Caco-2 (cell line): ENCODE results near the gene MLC1. TPM values are rescaled to one million over a fixed set of nuclear protein-coding genes. Genes with fewer than 3 reads are reported as not detected.

Experiments used
- BruUV-seq: library from RNA; stranded (reverse); fragments of 400-500 nt; replicated peaks from 2 replicates; lab custom pipeline; 2021; lab: Mats Ljungman, UMichigan
- CTCF ChIA-PET: fragments of 300-600 bp; sonication (Branson Sonifier 250); formaldehyde crosslinking; loops from one replicate; lab custom pipeline; 2022; ENCODE audit warnings: antibody characterized with exemption; lab: Charles Lee
- POLR2A ChIA-PET: fragments of 300-600 bp; sonication (Branson Sonifier 250); formaldehyde crosslinking; loops from one replicate; lab custom pipeline; 2022; ENCODE audit warnings: antibody characterized with exemption; lab: Charles Lee
- DNase-seq, 2 experiments: peaks; one replicate each; pipeline versions ENCODE4 v3.0.0 to v3.0.0-alpha.2; 2020 to 2022
- H3K27me3 ChIP-seq: replicated peaks from 2 replicates; pipeline ENCODE4 v1.6.0; 2011; ENCODE audit warnings: low read length; ENCODE audit not compliant: control insufficient read depth, insufficient read depth
- H3K36me3 ChIP-seq: 2 replicates; pipeline ENCODE4 v1.5.1; 2011; ENCODE audit warnings: low read length; ENCODE audit not compliant: control insufficient read depth, insufficient read depth
- H3K4me1 ChIP-seq: fragments of 250-450 bp; sonication (Bioruptor Pico); 2 replicates; pipeline ENCODE4 v1.5.1; 2020; ENCODE audit warnings: mild to moderate bottlenecking
- H3K4me3 ChIP-seq: 2 replicates; pipeline ENCODE4 v1.5.1; 2011; ENCODE audit warnings: low read depth, mild to moderate bottlenecking, control low read depth, low read length
- H3K9me3 ChIP-seq: fragments of 250-450 bp; sonication (Bioruptor Pico); 2 replicates; pipeline ENCODE4 v1.5.1; 2020; ENCODE audit warnings: mild to moderate bottlenecking, moderate library complexity
- H3K27ac Mint-ChIP-seq: one replicate; pipeline ENCODE4 v1.8.0; 2022; ENCODE audit warnings: mixed read lengths; ENCODE audit not compliant: unreplicated experiment
- H3K27me3 Mint-ChIP-seq: one replicate; pipeline ENCODE4 v1.8.0; 2022; ENCODE audit warnings: mixed read lengths; ENCODE audit not compliant: insufficient read depth, unreplicated experiment
- H3K36me3 Mint-ChIP-seq: one replicate; pipeline ENCODE4 v1.8.0; 2022; ENCODE audit warnings: mild to moderate bottlenecking, mixed read lengths; ENCODE audit not compliant: insufficient read depth, unreplicated experiment
- H3K4me1 Mint-ChIP-seq: one replicate; pipeline ENCODE4 v1.8.0; 2022; ENCODE audit warnings: low read depth, mixed read lengths; ENCODE audit not compliant: unreplicated experiment
- H3K4me3 Mint-ChIP-seq: one replicate; pipeline ENCODE4 v1.8.0; 2022; ENCODE audit warnings: mild to moderate bottlenecking, moderate library complexity, mixed read lengths; ENCODE audit not compliant: unreplicated experiment
- H3K9me3 Mint-ChIP-seq: one replicate; pipeline ENCODE4 v1.8.0; 2022; ENCODE audit warnings: mixed read lengths; ENCODE audit not compliant: unreplicated experiment
- CTCF ChIP-seq, 2 experiments: fragments of 200-600 bp in 1 of 2; IDR thresholded peaks; 1 replicate in 1 of 2; 2 replicates in 1 of 2; pipeline versions ENCODE4 v1.5.1 to v1.8.0; 2011 to 2022; ENCODE audit warnings: antibody characterized with exemption in 1 of 2, control low read depth in 1 of 2, inconsistent platforms in 1 of 2, low read depth in 1 of 2, low read length in 1 of 2, mild to moderate bottlenecking in 1 of 2, moderate library complexity in 1 of 2; ENCODE audit not compliant: insufficient read depth in 1 of 2, severe bottlenecking in 1 of 2, unreplicated experiment in 1 of 2
- intact Hi-C: fragments of 100-400 bp; cut with micrococcal nuclease; formaldehyde crosslinking; loops from one replicate; pipeline ENCODE4 v1.10.0; 2022; ENCODE audit not compliant: unreplicated experiment
- total RNA-seq: library from RNA; stranded (reverse); gene quantifications from 2 replicates; pipeline ENCODE4 v1.2.3, GENCODE V29; 2022

Gene MLC1
- total RNA-seq, 1 experiment from 2014 or later: 0.14 TPM

GRCh38 chr22:50090412-50090714 is 5.1 kb upstream of the MLC1 start:
- CTCF ChIA-PET: no interaction called here
- no peak overlapping the region for H3K27ac Mint-ChIP-seq
- no peak for TF ChIP-seq CTCF (IDR thresholded peaks at IDR 0.05; ENCODE audit: insufficient read depth in 1 of 2, low read depth in 1 of 2, low read length in 1 of 2, severe bottlenecking in 1 of 2, unreplicated experiment in 1 of 2)

GRCh38 chr22:50089682-50090411 is 4.6 kb upstream of the MLC1 start, which contains the start of gene MOV10L1:
TSS of gene MOV10L1 (plus strand) at chr22:50090006. CDS start at chr22:50090089, 83 bp downstream.
- no peak for TF ChIP-seq CTCF (IDR thresholded peaks at IDR 0.05; ENCODE audit: insufficient read depth in 1 of 2, low read depth in 1 of 2, low read length in 1 of 2, severe bottlenecking in 1 of 2, unreplicated experiment in 1 of 2)
- Histone ChIP-seq H3K9me3 (no peaks in the 10 kb centered on the region; the same call in 1 of the 2 replicates), H3K4me1 (peaks cover 4% of the 10 kb centered on the region; the same call in 1 of the 2 replicates), H3K27me3 (no peaks in the 10 kb centered on the region), H3K4me3 (no peak within 1 kb of the TSS), H3K36me3 (no peaks in the 10 kb centered on the region)
- Mint-ChIP-seq H3K27me3 (no peaks in the 10 kb centered on the region), H3K27ac (no peak within 1 kb of the TSS), H3K9me3 (peaks cover 23% of the 10 kb centered on the region), H3K4me1 (peaks cover 9% of the 10 kb centered on the region), H3K4me3 (no peak within 1 kb of the TSS), H3K36me3 (peaks cover 4% of the 10 kb centered on the region)
- intact Hi-C loops: no loop called here
- ChIA-PET CTCF (no interaction called here), POLR2A (no interaction called here)
- no TSS peak for BruUV-seq
- DNase-seq: no peak

More at GRCh38 chr22:50090412-50090714, 5.1 kb upstream of the MLC1 start:
- no peaks in the 10 kb centered on the region; the same call in 1 of the 2 replicates for H3K9me3 ChIP-seq
- H3K27me3 Mint-ChIP-seq: peaks cover 4% of the 10 kb centered on the region
- H3K27me3 ChIP-seq: no peaks in the 10 kb centered on the region
- H3K4me3 ChIP-seq: no peak overlapping the region
- H3K36me3 ChIP-seq: no peaks in the 10 kb centered on the region
- H3K4me1 Mint-ChIP-seq: peaks cover 9% of the 10 kb centered on the region
- DNase-seq: no peak
- BruUV-seq: no TSS peak
- intact Hi-C loops: no loop called here
- peaks cover 4% of the 10 kb centered on the region; the same call in 1 of the 2 replicates for H3K4me1 ChIP-seq
- peaks cover 4% of the 10 kb centered on the region for H3K36me3 Mint-ChIP-seq
- H3K4me3 Mint-ChIP-seq: no peak overlapping the region
- POLR2A ChIA-PET: no interaction called here
- H3K9me3 Mint-ChIP-seq: peaks cover 23% of the 10 kb centered on the region

- no peak for TF ChIP-seq CTCF (IDR thresholded peaks at IDR 0.05; ENCODE audit: insufficient read depth in 1 of 2, low read depth in 1 of 2, low read length in 1 of 2, severe bottlenecking in 1 of 2, unreplicated experiment in 1 of 2)
- Histone ChIP-seq H3K9me3 (no peaks in the 10 kb centered on the region; the same call in 1 of the 2 replicates), H3K4me1 (peaks cover 4% of the 10 kb centered on the region; the same call in 1 of the 2 replicates), H3K4me3 (no peak overlapping the region), H3K36me3 (no peaks in the 10 kb centered on the region), H3K27me3 (no peaks in the 10 kb centered on the region)
- no peaks in the 10 kb centered on the region for H3K27me3 Mint-ChIP-seq
- CTCF ChIA-PET: no interaction called here
- POLR2A ChIA-PET: no interaction called here
- no peak overlapping the region for H3K27ac Mint-ChIP-seq
- intact Hi-C loops: no loop called here
- DNase-seq: no peak
- peaks cover 9% of the 10 kb centered on the region for H3K4me1 Mint-ChIP-seq
- H3K36me3 Mint-ChIP-seq: peaks cover 4% of the 10 kb centered on the region
- H3K9me3 Mint-ChIP-seq: peaks cover 23% of the 10 kb centered on the region
- BruUV-seq: no TSS peak
- no peak overlapping the region for H3K4me3 Mint-ChIP-seq
Observed at GRCh38 chr22:50089231-50089630, 4.0 kb upstream of the MLC1 start.
